WTC11 (cell line): ENCODE data around the gene GABRG3. TPM values are rescaled to one million over a fixed set of nuclear protein-coding genes. Genes with fewer than 3 reads are reported as not detected.

Experiments used
- ATAC-seq: fragments of 200-7000 bp; cut with Tn5 transposase; 2 replicates; pipeline ENCODE4 v1.10.0; 2021; ENCODE audit warnings: mild to moderate bottlenecking, moderate library complexity
- CTCF ChIA-PET: fragments of 300-600 bp; sonication (Branson Sonifier 250); formaldehyde crosslinking; loops from one replicate; lab custom pipeline; 2021; ENCODE audit warnings: antibody characterized with exemption; lab: Charles Lee
- POLR2A ChIA-PET: fragments of 350-600 bp; sonication (Branson Sonifier 250); formaldehyde crosslinking; loops from one replicate; lab custom pipeline; 2021; ENCODE audit warnings: antibody characterized with exemption; lab: Charles Lee
- DNase-seq: peaks from one replicate; pipeline ENCODE4 v3.0.0; 2021; ENCODE audit warnings: low spot score
- H3K27ac Mint-ChIP-seq: 2 replicates; pipeline ENCODE4 v1.8.0; 2021; ENCODE audit warnings: mixed read lengths
- H3K27me3 Mint-ChIP-seq: 2 replicates; pipeline ENCODE4 v1.8.0; 2021; ENCODE audit warnings: low read depth, mild to moderate bottlenecking, moderate library complexity, mixed read lengths
- H3K36me3 Mint-ChIP-seq: 2 replicates; pipeline ENCODE4 v1.8.0; 2021; ENCODE audit warnings: mixed read lengths
- H3K4me1 Mint-ChIP-seq: 2 replicates; pipeline ENCODE4 v1.8.0; 2022; ENCODE audit warnings: mixed read lengths
- H3K4me3 Mint-ChIP-seq: 2 replicates; pipeline ENCODE4 v1.8.0; 2021; ENCODE audit warnings: mild to moderate bottlenecking, moderate library complexity, mixed read lengths
- H3K9me3 Mint-ChIP-seq: 2 replicates; pipeline ENCODE4 v1.8.0; 2021; ENCODE audit warnings: mixed read lengths
- ATF2 ChIP-seq: sonication (generic); formaldehyde crosslinking; IDR thresholded peaks from 2 replicates; pipeline ENCODE4 v1.8.1; 2022; ENCODE audit warnings: low read depth, missing genetic modification reagents, borderline replicate concordance
- ATF6 ChIP-seq: sonication (generic); formaldehyde crosslinking; IDR thresholded peaks from 2 replicates; pipeline ENCODE4 v1.8.1; 2023; ENCODE audit warnings: mild to moderate bottlenecking, missing genetic modification reagents
- E2F4 ChIP-seq: sonication (generic); formaldehyde crosslinking; IDR thresholded peaks from 2 replicates; pipeline ENCODE4 v1.8.1; 2022; ENCODE audit warnings: low read depth, mild to moderate bottlenecking, moderate library complexity, missing genetic modification reagents, borderline replicate concordance
- JUN ChIP-seq: sonication (generic); formaldehyde crosslinking; IDR thresholded peaks from 2 replicates; pipeline ENCODE4 v1.8.0; 2023; ENCODE audit warnings: mild to moderate bottlenecking, missing genetic modification reagents
- NFYB ChIP-seq: sonication (generic); formaldehyde crosslinking; conservative IDR thresholded peaks from 2 replicates; pipeline ENCODE4 v1.8.0; 2022; ENCODE audit warnings: low read depth, missing genetic modification reagents
- RORB ChIP-seq: fragments of 250-450 bp; sonication (Bioruptor Pico); IDR thresholded peaks from 2 replicates; pipeline ENCODE4 v1.9.0; 2021; ENCODE audit warnings: mild to moderate bottlenecking
- USF2 ChIP-seq: sonication (generic); formaldehyde crosslinking; IDR thresholded peaks from 2 replicates; pipeline ENCODE4 v1.8.1; 2023; ENCODE audit warnings: mild to moderate bottlenecking, missing genetic modification reagents, moderate library complexity
- ZBTB21 ChIP-seq: sonication (generic); formaldehyde crosslinking; IDR thresholded peaks from 2 replicates; pipeline ENCODE4 v1.8.1; 2023; ENCODE audit warnings: mild to moderate bottlenecking, missing genetic modification reagents, borderline replicate concordance
- ZNF425 ChIP-seq: fragments of 250-450 bp; sonication (Bioruptor Pico); conservative IDR thresholded peaks from 2 replicates; pipeline ENCODE4 v1.9.0; 2021; ENCODE audit warnings: mild to moderate bottlenecking
- ZNF671 ChIP-seq: fragments of 250-450 bp; sonication (Bioruptor Pico); IDR thresholded peaks from 2 replicates; pipeline ENCODE4 v1.8.0; 2021; ENCODE audit warnings: mild to moderate bottlenecking
- total RNA-seq: library from RNA; stranded (reverse); gene quantifications from 3 replicates; pipeline ENCODE4 v1.2.3, GENCODE V29; 2021
- TF ChIP-seq, protein P1 (sequence below): sonication (generic); formaldehyde crosslinking; IDR thresholded peaks from 2 replicates; pipeline ENCODE4 v1.8.0; 2023; ENCODE audit warnings: missing genetic modification reagents
- TF ChIP-seq, protein P2 (sequence below): sonication (generic); formaldehyde crosslinking; IDR thresholded peaks from 2 replicates; pipeline ENCODE4 v1.8.0; 2022; ENCODE audit warnings: mild to moderate bottlenecking, missing genetic modification reagents
- TF ChIP-seq, protein P3 (sequence below): sonication (generic); formaldehyde crosslinking; IDR thresholded peaks from 2 replicates; pipeline ENCODE4 v1.8.0; 2022; ENCODE audit warnings: mild to moderate bottlenecking, missing genetic modification reagents
- TF ChIP-seq, protein P4 (sequence below): sonication (generic); formaldehyde crosslinking; IDR thresholded peaks from 2 replicates; pipeline ENCODE4 v1.8.1; 2023; ENCODE audit warnings: mild to moderate bottlenecking, missing genetic modification reagents, borderline replicate concordance

The GABRG3 gene
- total RNA-seq, 1 experiment from 2014 or later = 0.72 TPM

DNA sequence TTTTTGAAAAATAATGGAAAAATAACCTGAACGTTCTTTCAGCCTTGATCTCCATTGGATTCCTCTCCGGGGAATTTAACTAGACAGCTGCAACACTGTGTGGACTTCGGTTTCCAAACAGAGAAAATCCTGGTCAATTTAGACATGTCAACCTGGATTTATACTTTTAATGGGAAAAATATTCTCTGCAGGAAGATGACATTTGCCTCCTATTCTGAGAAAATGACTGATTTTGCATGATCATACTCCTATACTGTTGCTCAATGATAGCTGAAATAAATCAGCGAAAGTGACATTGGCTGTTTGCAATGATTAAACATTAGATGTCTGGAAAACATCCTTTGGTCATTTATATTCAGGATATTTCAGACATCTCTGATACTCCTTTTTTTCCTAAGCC is 94.8 kb downstream of the GABRG3 start (continued):
- no peak for TF ChIP-seq ZNF425 (CRISPR knock-in tag)
- TF ChIP-seq, protein P1, sequence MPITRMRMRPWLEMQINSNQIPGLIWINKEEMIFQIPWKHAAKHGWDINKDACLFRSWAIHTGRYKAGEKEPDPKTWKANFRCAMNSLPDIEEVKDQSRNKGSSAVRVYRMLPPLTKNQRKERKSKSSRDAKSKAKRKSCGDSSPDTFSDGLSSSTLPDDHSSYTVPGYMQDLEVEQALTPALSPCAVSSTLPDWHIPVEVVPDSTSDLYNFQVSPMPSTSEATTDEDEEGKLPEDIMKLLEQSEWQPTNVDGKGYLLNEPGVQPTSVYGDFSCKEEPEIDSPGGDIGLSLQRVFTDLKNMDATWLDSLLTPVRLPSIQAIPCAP (CRISPR knock-in tag) = no peak

DNA sequence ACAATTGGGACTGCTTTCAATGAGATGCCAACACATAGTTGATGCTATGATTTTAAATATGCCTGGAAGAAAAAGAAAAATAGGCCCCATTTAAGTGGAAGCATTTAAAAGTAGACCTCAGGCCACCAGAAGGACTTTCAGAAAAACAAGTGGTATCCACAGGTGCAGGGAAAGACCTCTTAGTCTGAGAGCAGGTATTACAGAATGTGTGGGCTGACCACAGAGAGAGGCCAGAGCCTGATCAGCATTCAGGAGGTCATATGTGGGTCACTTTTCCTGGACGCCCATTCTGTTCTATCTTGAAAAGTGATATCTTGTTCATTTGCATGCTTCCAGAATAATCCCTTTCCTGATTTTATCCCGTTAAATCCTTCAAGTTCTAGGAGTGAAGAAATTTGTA is 95.5 kb downstream of the GABRG3 start:
- H3K4me1 Mint-ChIP-seq = peaks cover 16% of the 10 kb centered on the region
- CTCF ChIA-PET = interaction anchor here (1.3 kb wide), 1 partner anchor 292 kb away, joined by 3 read pairs; no protein-coding TSS in a partner anchor
- no peak overlapping the region for H3K27ac Mint-ChIP-seq
- ATAC-seq = no peak
- no peak overlapping the region for H3K4me3 Mint-ChIP-seq
- H3K36me3 Mint-ChIP-seq = peaks cover 6% of the 10 kb centered on the region
- H3K9me3 Mint-ChIP-seq = peaks cover 9% of the 10 kb centered on the region; the same call in 1 of the 2 replicates
- TF ChIP-seq, protein P2, sequence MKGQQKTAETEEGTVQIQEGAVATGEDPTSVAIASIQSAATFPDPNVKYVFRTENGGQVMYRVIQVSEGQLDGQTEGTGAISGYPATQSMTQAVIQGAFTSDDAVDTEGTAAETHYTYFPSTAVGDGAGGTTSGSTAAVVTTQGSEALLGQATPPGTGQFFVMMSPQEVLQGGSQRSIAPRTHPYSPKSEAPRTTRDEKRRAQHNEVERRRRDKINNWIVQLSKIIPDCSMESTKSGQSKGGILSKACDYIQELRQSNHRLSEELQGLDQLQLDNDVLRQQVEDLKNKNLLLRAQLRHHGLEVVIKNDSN (CRISPR knock-in tag) = no peak
- TF ChIP-seq USF2 (CRISPR knock-in tag) = no peak
- no peak for TF ChIP-seq ZBTB21 (CRISPR knock-in tag)
- no peak for TF ChIP-seq NFYB (CRISPR knock-in tag)
- TF ChIP-seq ATF2 (CRISPR knock-in tag) = no peak
- TF ChIP-seq, protein P3, sequence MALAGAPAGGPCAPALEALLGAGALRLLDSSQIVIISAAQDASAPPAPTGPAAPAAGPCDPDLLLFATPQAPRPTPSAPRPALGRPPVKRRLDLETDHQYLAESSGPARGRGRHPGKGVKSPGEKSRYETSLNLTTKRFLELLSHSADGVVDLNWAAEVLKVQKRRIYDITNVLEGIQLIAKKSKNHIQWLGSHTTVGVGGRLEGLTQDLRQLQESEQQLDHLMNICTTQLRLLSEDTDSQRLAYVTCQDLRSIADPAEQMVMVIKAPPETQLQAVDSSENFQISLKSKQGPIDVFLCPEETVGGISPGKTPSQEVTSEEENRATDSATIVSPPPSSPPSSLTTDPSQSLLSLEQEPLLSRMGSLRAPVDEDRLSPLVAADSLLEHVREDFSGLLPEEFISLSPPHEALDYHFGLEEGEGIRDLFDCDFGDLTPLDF (CRISPR knock-in tag) = no peak
- TF ChIP-seq, all 79 proteins: peak for 0
- H3K27me3 Mint-ChIP-seq = no peaks in the 10 kb centered on the region
- DNase-seq = no peak
- POLR2A ChIA-PET = no interaction called here

DNA sequence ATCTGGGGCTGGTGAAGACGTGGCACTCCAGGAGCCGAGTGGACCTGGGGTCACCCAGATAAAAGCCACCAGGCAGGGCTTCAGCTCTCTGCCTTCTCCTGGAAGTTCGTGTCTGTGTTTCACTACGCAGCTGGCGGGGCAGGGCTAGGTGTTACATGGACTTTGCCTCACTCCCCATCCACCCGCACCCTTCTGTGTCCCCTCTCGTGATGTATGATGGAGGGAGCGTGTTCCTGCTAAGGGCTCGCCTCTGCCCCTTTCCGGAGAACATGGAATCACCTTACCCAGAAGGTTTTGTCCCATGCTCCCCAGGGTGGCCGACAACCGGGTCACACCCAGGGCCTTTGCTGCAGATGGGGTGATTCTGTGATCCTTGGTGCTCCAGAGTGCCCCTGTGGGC is 96.2 kb downstream of the GABRG3 start:
- H3K36me3 Mint-ChIP-seq = peaks cover 6% of the 10 kb centered on the region
- H3K27me3 Mint-ChIP-seq = no peaks in the 10 kb centered on the region
- ChIA-PET POLR2A (no interaction called here), CTCF (interaction anchor here (0.6 to 2.2 kb wide), 3 partner anchors 176 to 292 kb away, joined by 3 to 8 read pairs (median 7); no protein-coding TSS in a partner anchor)
- no peak overlapping the region for H3K4me3 Mint-ChIP-seq
- H3K27ac Mint-ChIP-seq = no peak overlapping the region
- DNase-seq (no peak), ATAC-seq (no peak)
- peaks cover 19% of the 10 kb centered on the region for H3K4me1 Mint-ChIP-seq
- peaks cover 10% of the 10 kb centered on the region; the same call in 1 of the 2 replicates for H3K9me3 Mint-ChIP-seq
- TF ChIP-seq JUN (CRISPR knock-in tag) = no peak
- TF ChIP-seq ZNF671 (CRISPR knock-in tag) = no peak
- TF ChIP-seq ATF6 (CRISPR knock-in tag) = no peak
- TF ChIP-seq, protein P4, sequence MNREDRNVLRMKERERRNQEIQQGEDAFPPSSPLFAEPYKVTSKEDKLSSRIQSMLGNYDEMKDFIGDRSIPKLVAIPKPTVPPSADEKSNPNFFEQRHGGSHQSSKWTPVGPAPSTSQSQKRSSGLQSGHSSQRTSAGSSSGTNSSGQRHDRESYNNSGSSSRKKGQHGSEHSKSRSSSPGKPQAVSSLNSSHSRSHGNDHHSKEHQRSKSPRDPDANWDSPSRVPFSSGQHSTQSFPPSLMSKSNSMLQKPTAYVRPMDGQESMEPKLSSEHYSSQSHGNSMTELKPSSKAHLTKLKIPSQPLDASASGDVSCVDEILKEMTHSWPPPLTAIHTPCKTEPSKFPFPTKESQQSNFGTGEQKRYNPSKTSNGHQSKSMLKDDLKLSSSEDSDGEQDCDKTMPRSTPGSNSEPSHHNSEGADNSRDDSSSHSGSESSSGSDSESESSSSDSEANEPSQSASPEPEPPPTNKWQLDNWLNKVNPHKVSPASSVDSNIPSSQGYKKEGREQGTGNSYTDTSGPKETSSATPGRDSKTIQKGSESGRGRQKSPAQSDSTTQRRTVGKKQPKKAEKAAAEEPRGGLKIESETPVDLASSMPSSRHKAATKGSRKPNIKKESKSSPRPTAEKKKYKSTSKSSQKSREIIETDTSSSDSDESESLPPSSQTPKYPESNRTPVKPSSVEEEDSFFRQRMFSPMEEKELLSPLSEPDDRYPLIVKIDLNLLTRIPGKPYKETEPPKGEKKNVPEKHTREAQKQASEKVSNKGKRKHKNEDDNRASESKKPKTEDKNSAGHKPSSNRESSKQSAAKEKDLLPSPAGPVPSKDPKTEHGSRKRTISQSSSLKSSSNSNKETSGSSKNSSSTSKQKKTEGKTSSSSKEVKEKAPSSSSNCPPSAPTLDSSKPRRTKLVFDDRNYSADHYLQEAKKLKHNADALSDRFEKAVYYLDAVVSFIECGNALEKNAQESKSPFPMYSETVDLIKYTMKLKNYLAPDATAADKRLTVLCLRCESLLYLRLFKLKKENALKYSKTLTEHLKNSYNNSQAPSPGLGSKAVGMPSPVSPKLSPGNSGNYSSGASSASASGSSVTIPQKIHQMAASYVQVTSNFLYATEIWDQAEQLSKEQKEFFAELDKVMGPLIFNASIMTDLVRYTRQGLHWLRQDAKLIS = no peak
- TF ChIP-seq RORB (CRISPR knock-in tag) = no peak
- no peak for TF ChIP-seq E2F4 (CRISPR knock-in tag)
